Measurements from ENCODE around the gene TTC9C. TPM values are rescaled to one million over a fixed set of nuclear protein-coding genes. Genes with fewer than 3 reads are reported as not detected.

Gene TTC9C
- total and polyA plus RNA-seq, 2 donors from 2014 or later, result 24.8 to 39.2 TPM

- Histone ChIP-seq H3K27me3 (ENCODE audit: control insufficient read depth, insufficient read depth, low read length) (no peaks in the 10 kb centered on the region), H3K4me3 (ENCODE audit: low read length in 3 of 3) (peak overlapping the region; percentile 69 to 99 (median 82)), H3K4me1 (ENCODE audit: control insufficient read depth in 2 of 3, insufficient read depth in 2 of 3, low read depth in 1 of 3, low read length in 3 of 3) (peaks cover 3 to 20% (median 4%) of the 10 kb centered on the region in 3 donors), H3K9ac (ENCODE audit: low read length in 3 of 3) (peak overlapping the region; percentile 45 to 83 (median 78)), H3K36me3 (ENCODE audit: control insufficient read depth in 2 of 3, insufficient read depth in 3 of 3, low read length in 3 of 3) (peaks cover 12 to 35% (median 28%) of the 10 kb centered on the region in 3 donors), H3K9me3 (ENCODE audit: control insufficient read depth in 2 of 3, insufficient read depth in 1 of 3, low read length in 3 of 3) (no peaks in the 10 kb centered on the region), H3K27ac (ENCODE audit: low read depth in 2 of 2, low read length in 2 of 2) (peak overlapping the region; percentile 65 to 97)
- TF ChIP-seq, protein P1, sequence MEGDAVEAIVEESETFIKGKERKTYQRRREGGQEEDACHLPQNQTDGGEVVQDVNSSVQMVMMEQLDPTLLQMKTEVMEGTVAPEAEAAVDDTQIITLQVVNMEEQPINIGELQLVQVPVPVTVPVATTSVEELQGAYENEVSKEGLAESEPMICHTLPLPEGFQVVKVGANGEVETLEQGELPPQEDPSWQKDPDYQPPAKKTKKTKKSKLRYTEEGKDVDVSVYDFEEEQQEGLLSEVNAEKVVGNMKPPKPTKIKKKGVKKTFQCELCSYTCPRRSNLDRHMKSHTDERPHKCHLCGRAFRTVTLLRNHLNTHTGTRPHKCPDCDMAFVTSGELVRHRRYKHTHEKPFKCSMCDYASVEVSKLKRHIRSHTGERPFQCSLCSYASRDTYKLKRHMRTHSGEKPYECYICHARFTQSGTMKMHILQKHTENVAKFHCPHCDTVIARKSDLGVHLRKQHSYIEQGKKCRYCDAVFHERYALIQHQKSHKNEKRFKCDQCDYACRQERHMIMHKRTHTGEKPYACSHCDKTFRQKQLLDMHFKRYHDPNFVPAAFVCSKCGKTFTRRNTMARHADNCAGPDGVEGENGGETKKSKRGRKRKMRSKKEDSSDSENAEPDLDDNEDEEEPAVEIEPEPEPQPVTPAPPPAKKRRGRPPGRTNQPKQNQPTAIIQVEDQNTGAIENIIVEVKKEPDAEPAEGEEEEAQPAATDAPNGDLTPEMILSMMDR (IDR thresholded peaks at IDR 0.05; ENCODE audit: borderline replicate concordance, extremely low read depth, insufficient read depth), result no peak
- no peak for FAIRE-seq
- peak in 1 of 5 donors; percentile 27 for DNase-seq
- intact Hi-C loops (cut with DNase I), result no loop called here
Observed at GRCh38 chr11:62725646-62726045, 2.6 kb upstream of the TTC9C start.

DNA sequence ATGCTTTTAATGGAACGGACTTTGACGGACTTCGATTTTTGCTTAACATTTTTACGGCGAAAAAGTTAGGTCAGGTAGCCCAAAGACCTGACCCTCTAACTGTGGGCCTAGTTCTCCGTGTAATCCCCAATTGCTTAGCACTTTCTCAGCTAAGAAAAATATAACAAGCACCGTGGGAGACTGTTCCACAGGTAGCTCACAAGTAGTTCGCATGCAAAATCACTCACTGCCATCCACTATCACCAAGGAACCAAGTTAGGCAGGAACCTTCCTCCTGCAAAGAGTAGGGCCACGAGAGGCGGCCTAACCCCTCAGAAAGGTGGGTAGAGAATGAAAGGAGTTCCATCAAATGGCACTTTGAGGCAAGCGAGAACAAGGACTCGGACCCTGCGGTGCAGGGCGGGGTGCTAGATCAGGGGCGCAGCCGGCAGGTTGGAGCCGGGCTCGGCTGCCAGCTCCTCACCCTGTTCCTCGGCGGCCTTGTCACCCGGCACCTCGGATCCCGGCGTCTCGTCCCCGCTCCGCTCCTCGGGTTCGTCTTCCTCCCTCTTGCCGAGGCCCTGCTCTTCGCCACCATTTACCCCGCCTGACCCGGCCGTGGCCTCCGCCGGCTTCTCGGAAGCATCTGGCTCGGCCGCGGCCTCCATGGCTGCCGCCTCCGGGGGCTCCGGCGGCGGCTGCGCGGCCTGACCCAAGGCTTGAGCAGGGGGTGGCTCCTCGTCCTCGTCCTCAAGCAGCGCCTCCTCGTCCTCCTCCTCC, 2.0 kb upstream of the TTC9C start:
- intact Hi-C loops (cut with DNase I), result no loop called here
- Histone ChIP-seq H3K9me3 (ENCODE audit: control insufficient read depth in 2 of 3, insufficient read depth in 1 of 3, low read length in 3 of 3) (no peaks in the 10 kb centered on the region), H3K36me3 (ENCODE audit: control insufficient read depth in 2 of 3, insufficient read depth in 3 of 3, low read length in 3 of 3) (peaks cover 11 to 28% (median 21%) of the 10 kb centered on the region in 3 donors), H3K4me3 (ENCODE audit: low read length in 3 of 3) (peak overlapping the region; percentile 69 to 99 (median 82)), H3K9ac (ENCODE audit: low read length in 3 of 3) (peak overlapping the region; percentile 45 to 83 (median 78)), H3K27ac (ENCODE audit: low read depth in 2 of 2, low read length in 2 of 2) (peak overlapping the region; percentile 97 to 99), H3K4me1 (ENCODE audit: control insufficient read depth in 2 of 3, insufficient read depth in 2 of 3, low read depth in 1 of 3, low read length in 3 of 3) (peaks cover 3 to 20% (median 4%) of the 10 kb centered on the region in 3 donors), H3K27me3 (ENCODE audit: control insufficient read depth, insufficient read depth, low read length) (no peaks in the 10 kb centered on the region)
- no peak for FAIRE-seq
- TF ChIP-seq, protein P1 (IDR thresholded peaks at IDR 0.05; ENCODE audit: borderline replicate concordance, extremely low read depth, insufficient read depth), result no peak
- no peak for DNase-seq

- H3K27ac ChIP-seq (ENCODE audit: low read depth in 2 of 2, low read length in 2 of 2), result peak overlapping the region; percentile 97 to 99
- no peaks in the 10 kb centered on the region for H3K27me3 ChIP-seq (ENCODE audit: control insufficient read depth, insufficient read depth, low read length)
- DNase-seq (no peak), FAIRE-seq (no peak)
- no peaks in the 10 kb centered on the region for H3K9me3 ChIP-seq (ENCODE audit: control insufficient read depth in 2 of 3, insufficient read depth in 1 of 3, low read length in 3 of 3)
- peaks cover 9 to 23% (median 16%) of the 10 kb centered on the region in 3 donors for H3K36me3 ChIP-seq (ENCODE audit: control insufficient read depth in 2 of 3, insufficient read depth in 3 of 3, low read length in 3 of 3)
- intact Hi-C loops (cut with DNase I), result no loop called here
- H3K9ac ChIP-seq (ENCODE audit: low read length in 3 of 3), result peak overlapping the region; percentile 45 to 83 (median 78)
- peak overlapping the region; percentile 69 to 99 (median 82) for H3K4me3 ChIP-seq (ENCODE audit: low read length in 3 of 3)
- H3K4me1 ChIP-seq (ENCODE audit: control insufficient read depth in 2 of 3, insufficient read depth in 2 of 3, low read depth in 1 of 3, low read length in 3 of 3), result peaks cover 3 to 20% (median 4%) of the 10 kb centered on the region in 3 donors
- TF ChIP-seq, protein P1 (IDR thresholded peaks at IDR 0.05; ENCODE audit: borderline replicate concordance, extremely low read depth, insufficient read depth), result no peak
Observed at GRCh38 chr11:62726915-62727164, 1.4 kb upstream of the TTC9C start.

All from kidney (tissue), 14 donors.